ENCODE measurements around the gene CCNY.

The CCNY gene

GRCh38 chr10:35409094-35409582 is 72.8 kb downstream of the CCNY start:
- H3K4me1 ChIP-seq (ENCODE audit: low read length), result no peaks in the 10 kb centered on the region
- no peaks in the 10 kb centered on the region for H3K27me3 ChIP-seq (ENCODE audit: low read depth, low read length)
- no peak overlapping the region for H2AFZ ChIP-seq (ENCODE audit: low read depth, low read length)
- H3K27ac ChIP-seq (ENCODE audit: low read length), result no peak overlapping the region
- peaks cover 14% of the 10 kb centered on the region; the same call in 1 of the 2 replicates for H4K20me1 ChIP-seq (ENCODE audit: insufficient read depth, low read length)
- H3K36me3 ChIP-seq (replicated peaks; ENCODE audit: low read depth, low read length), result no peaks in the 10 kb centered on the region
- H3K9ac ChIP-seq (ENCODE audit: low read length), result no peak overlapping the region
- H3K4me2 ChIP-seq (ENCODE audit: low read length), result no peak overlapping the region
- H3K4me3 ChIP-seq (ENCODE audit: low read length), result no peak overlapping the region
- peaks cover 4% of the 10 kb centered on the region; the same call in 1 of the 2 replicates for H3K79me2 ChIP-seq (ENCODE audit: low read length)
- TF ChIP-seq EZH2phosphoT487 (IDR thresholded peaks at IDR 0.05; ENCODE audit: low read depth), result no peak
- TF ChIP-seq, protein P1, sequence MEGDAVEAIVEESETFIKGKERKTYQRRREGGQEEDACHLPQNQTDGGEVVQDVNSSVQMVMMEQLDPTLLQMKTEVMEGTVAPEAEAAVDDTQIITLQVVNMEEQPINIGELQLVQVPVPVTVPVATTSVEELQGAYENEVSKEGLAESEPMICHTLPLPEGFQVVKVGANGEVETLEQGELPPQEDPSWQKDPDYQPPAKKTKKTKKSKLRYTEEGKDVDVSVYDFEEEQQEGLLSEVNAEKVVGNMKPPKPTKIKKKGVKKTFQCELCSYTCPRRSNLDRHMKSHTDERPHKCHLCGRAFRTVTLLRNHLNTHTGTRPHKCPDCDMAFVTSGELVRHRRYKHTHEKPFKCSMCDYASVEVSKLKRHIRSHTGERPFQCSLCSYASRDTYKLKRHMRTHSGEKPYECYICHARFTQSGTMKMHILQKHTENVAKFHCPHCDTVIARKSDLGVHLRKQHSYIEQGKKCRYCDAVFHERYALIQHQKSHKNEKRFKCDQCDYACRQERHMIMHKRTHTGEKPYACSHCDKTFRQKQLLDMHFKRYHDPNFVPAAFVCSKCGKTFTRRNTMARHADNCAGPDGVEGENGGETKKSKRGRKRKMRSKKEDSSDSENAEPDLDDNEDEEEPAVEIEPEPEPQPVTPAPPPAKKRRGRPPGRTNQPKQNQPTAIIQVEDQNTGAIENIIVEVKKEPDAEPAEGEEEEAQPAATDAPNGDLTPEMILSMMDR (IDR thresholded peaks at IDR 0.05; ENCODE audit: low read depth, low read length), result no peak
- H3K9me3 ChIP-seq (ENCODE audit: insufficient read depth, low read length), result no peaks in the 10 kb centered on the region

GRCh38 chr10:35409808-35410207 is 73.5 kb downstream of the CCNY start:
- no peaks in the 10 kb centered on the region for H3K36me3 ChIP-seq (replicated peaks; ENCODE audit: low read depth, low read length)
- no peak overlapping the region for H2AFZ ChIP-seq (ENCODE audit: low read depth, low read length)
- TF ChIP-seq, protein P1 (IDR thresholded peaks at IDR 0.05; ENCODE audit: low read depth, low read length), result no peak
- TF ChIP-seq EZH2phosphoT487 (IDR thresholded peaks at IDR 0.05; ENCODE audit: low read depth), result no peak
- H3K79me2 ChIP-seq (ENCODE audit: low read length), result peaks cover 4% of the 10 kb centered on the region; the same call in 1 of the 2 replicates
- H3K4me3 ChIP-seq (ENCODE audit: low read length), result no peak overlapping the region
- H3K27me3 ChIP-seq (ENCODE audit: low read depth, low read length), result no peaks in the 10 kb centered on the region
- no peaks in the 10 kb centered on the region for H3K9me3 ChIP-seq (ENCODE audit: insufficient read depth, low read length)
- H3K27ac ChIP-seq (ENCODE audit: low read length), result no peak overlapping the region
- peaks cover 14% of the 10 kb centered on the region; the same call in 1 of the 2 replicates for H4K20me1 ChIP-seq (ENCODE audit: insufficient read depth, low read length)
- no peaks in the 10 kb centered on the region for H3K4me1 ChIP-seq (ENCODE audit: low read length)
- H3K9ac ChIP-seq (ENCODE audit: low read length), result no peak overlapping the region
- no peak overlapping the region for H3K4me2 ChIP-seq (ENCODE audit: low read length)

GRCh38 chr10:35412003-35412723 is 75.9 kb downstream of the CCNY start:
- peaks cover 14% of the 10 kb centered on the region; the same call in 1 of the 2 replicates for H4K20me1 ChIP-seq (ENCODE audit: insufficient read depth, low read length)
- H3K4me2 ChIP-seq (ENCODE audit: low read length), result no peak overlapping the region
- no peaks in the 10 kb centered on the region for H3K36me3 ChIP-seq (replicated peaks; ENCODE audit: low read depth, low read length)
- H3K27me3 ChIP-seq (ENCODE audit: low read depth, low read length), result no peaks in the 10 kb centered on the region
- no peak overlapping the region for H3K27ac ChIP-seq (ENCODE audit: low read length)
- peaks cover 6% of the 10 kb centered on the region; the same call in 1 of the 2 replicates for H3K79me2 ChIP-seq (ENCODE audit: low read length)
- no peak overlapping the region for H3K9ac ChIP-seq (ENCODE audit: low read length)
- H3K9me3 ChIP-seq (ENCODE audit: insufficient read depth, low read length), result no peaks in the 10 kb centered on the region
- no peak for TF ChIP-seq EZH2phosphoT487 (IDR thresholded peaks at IDR 0.05; ENCODE audit: low read depth)
- TF ChIP-seq, protein P1 (IDR thresholded peaks at IDR 0.05; ENCODE audit: low read depth, low read length), result no peak
- no peak overlapping the region for H3K4me3 ChIP-seq (ENCODE audit: low read length)
- H2AFZ ChIP-seq (ENCODE audit: low read depth, low read length), result no peak overlapping the region
- H3K4me1 ChIP-seq (ENCODE audit: low read length), result no peaks in the 10 kb centered on the region

- no peaks in the 10 kb centered on the region for H3K9me3 ChIP-seq (ENCODE audit: insufficient read depth, low read length)
- peaks cover 14% of the 10 kb centered on the region; the same call in 1 of the 2 replicates for H4K20me1 ChIP-seq (ENCODE audit: insufficient read depth, low read length)
- H3K9ac ChIP-seq (ENCODE audit: low read length), result no peak overlapping the region
- no peak overlapping the region for H3K27ac ChIP-seq (ENCODE audit: low read length)
- H2AFZ ChIP-seq (ENCODE audit: low read depth, low read length), result no peak overlapping the region
- no peak for TF ChIP-seq EZH2phosphoT487 (IDR thresholded peaks at IDR 0.05; ENCODE audit: low read depth)
- TF ChIP-seq, protein P1 (IDR thresholded peaks at IDR 0.05; ENCODE audit: low read depth, low read length), result no peak
- peaks cover 8% of the 10 kb centered on the region; the same call in 1 of the 2 replicates for H3K79me2 ChIP-seq (ENCODE audit: low read length)
- H3K27me3 ChIP-seq (ENCODE audit: low read depth, low read length), result no peaks in the 10 kb centered on the region
- no peak overlapping the region for H3K4me2 ChIP-seq (ENCODE audit: low read length)
- no peaks in the 10 kb centered on the region for H3K4me1 ChIP-seq (ENCODE audit: low read length)
- no peaks in the 10 kb centered on the region for H3K36me3 ChIP-seq (replicated peaks; ENCODE audit: low read depth, low read length)
- no peak overlapping the region for H3K4me3 ChIP-seq (ENCODE audit: low read length)
Observed at GRCh38 chr10:35412900-35413491, 76.7 kb downstream of the CCNY start.

All from OCI-LY3 (cell line).